Mucosa of rectum (tissue), 2 donors: ENCODE measurements around the gene SYAP1.

Experiments
- H3K27ac ChIP-seq, 2 donors: one replicate each; pipeline ENCODE4 v1.7.0; 2013; ENCODE audit warnings: inconsistent platforms in 2 of 2, low read depth in 2 of 2, low read length in 2 of 2
- H3K27me3 ChIP-seq, 2 donors: one replicate each; pipeline ENCODE4 v1.7.0; 2013; ENCODE audit warnings: low read length in 2 of 2; ENCODE audit not compliant: control insufficient read depth in 2 of 2, insufficient read depth in 2 of 2
- H3K36me3 ChIP-seq, 2 donors: one replicate each; pipeline ENCODE4 v1.7.0; 2013; ENCODE audit warnings: low read length in 2 of 2; ENCODE audit not compliant: control insufficient read depth in 2 of 2, insufficient read depth in 2 of 2
- H3K4me1 ChIP-seq, 2 donors: one replicate each; pipeline ENCODE4 v1.7.0; 2013; ENCODE audit warnings: low read length in 2 of 2, mild to moderate bottlenecking in 1 of 2; ENCODE audit not compliant: control insufficient read depth in 2 of 2, insufficient read depth in 2 of 2
- H3K4me3 ChIP-seq, 2 donors: one replicate each; pipeline ENCODE4 v1.7.0; 2013; ENCODE audit warnings: low read length in 2 of 2
- H3K9ac ChIP-seq, 2 donors: one replicate each; pipeline ENCODE4 v1.7.0; 2013; ENCODE audit warnings: low read length in 2 of 2, low read depth in 1 of 2, mild to moderate bottlenecking in 1 of 2
- H3K9me3 ChIP-seq, 2 donors: one replicate each; pipeline ENCODE4 v1.7.0; 2013; ENCODE audit warnings: low read length in 2 of 2; ENCODE audit not compliant: control insufficient read depth in 2 of 2
- donor health status: healthy.
- donor health status: Normal muscosa, but diverticular disease.

The SYAP1 gene

GRCh38 chrX:16814597-16814996 is 95.2 kb downstream of the SYAP1 start:
- Histone ChIP-seq H3K9me3 (no peaks in the 10 kb centered on the region), H3K27ac (no peak overlapping the region), H3K36me3 (peaks cover 0 to 2% of the 10 kb centered on the region in 2 donors), H3K4me3 (no peak overlapping the region), H3K4me1 (no peaks in the 10 kb centered on the region), H3K9ac (no peak overlapping the region), H3K27me3 (no peaks in the 10 kb centered on the region)
